OCI-LY7 (cell line): ENCODE measurements around the gene MYBPC3.

Experiments used
- CTCF ChIP-seq: fragments of 200-600 bp; sonication (generic); conservative IDR thresholded peaks from 2 replicates; pipeline ENCODE4 v1.5.1; 2014; ENCODE audit warnings: mild to moderate bottlenecking, antibody characterized with exemption, low read length, moderate library complexity, mixed read lengths
- EZH2phosphoT487 ChIP-seq: fragments of 200-600 bp; sonication (generic); IDR thresholded peaks from 2 replicates; pipeline ENCODE4 v1.6.1; 2018; ENCODE audit warnings: low read depth, borderline replicate concordance, mild to moderate bottlenecking, mixed run types, antibody characterized with exemption, low read length, moderate library complexity, mixed read lengths

- TF ChIP-seq EZH2phosphoT487 (no peak), CTCF (no peak)
These were observed 23.6 kb upstream of the MYBPC3 start for GRCh38 chr11:47376107-47376524.
